Measurements from ENCODE around the gene SLC44A4. TPM values are rescaled to one million over a fixed set of nuclear protein-coding genes. Genes with fewer than 3 reads are reported as not detected.

Gene SLC44A4
- total RNA-seq, 1 experiment from 2014 or later, result 3.8 TPM

DNA sequence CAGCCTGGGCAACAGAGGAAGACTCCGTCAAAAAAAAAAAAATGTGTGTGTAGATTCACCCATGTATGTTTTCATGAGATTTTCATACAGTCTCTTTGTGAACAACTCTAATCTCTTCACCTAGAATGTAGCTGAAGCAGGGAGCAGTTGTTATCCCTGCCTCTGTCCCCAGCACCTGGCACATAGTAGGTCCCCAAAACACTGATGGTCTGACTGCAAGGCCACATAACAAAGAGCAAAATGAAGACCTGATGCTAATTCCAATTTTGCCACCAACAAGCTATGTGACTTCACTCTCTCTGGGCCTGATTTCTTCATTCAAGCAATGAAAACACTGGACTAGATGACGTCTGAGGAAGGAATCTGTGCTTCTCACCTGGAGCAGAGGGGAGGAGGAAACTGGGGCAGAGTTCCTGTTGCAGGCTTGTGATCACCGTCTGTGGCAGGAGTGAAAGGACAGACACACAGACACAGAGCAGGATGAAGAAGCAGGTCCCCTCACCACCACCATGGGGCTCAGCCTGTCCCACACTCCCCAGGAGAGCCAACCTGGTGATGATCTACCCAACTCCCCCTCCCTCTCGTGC is 4.6 kb downstream of the SLC44A4 start:
- peaks cover 11 to 37% of the 10 kb centered on the region in 2 experiments for H3K4me1 Mint-ChIP-seq
- H3K36me3 Mint-ChIP-seq (ENCODE audit: insufficient read depth in 1 of 3, low read depth in 3 of 3), result no peaks in the 10 kb centered on the region; a peak in 1 of 7 replicates
- Histone ChIP-seq H3K9me3 (ENCODE audit: control insufficient read depth, low read depth, low read length) (no peaks in the 10 kb centered on the region), H3K27ac (ENCODE audit: insufficient read length, low read depth, low read length) (no peak overlapping the region), H3K4me1 (ENCODE audit: insufficient read depth, low read length) (peaks cover 3% of the 10 kb centered on the region; the same call in 1 of the 2 replicates), H3K79me1 (ENCODE audit: insufficient read depth, low read depth, low read length, poor library complexity, severe bottlenecking) (no peaks in the 10 kb centered on the region), H3K4me2 (ENCODE audit: insufficient read depth, insufficient read length, low read length) (no peak overlapping the region), H2BK12ac (ENCODE audit: insufficient read length, low read depth, low read length) (no peak overlapping the region), H4K5ac (ENCODE audit: insufficient read length, low read depth, low read length) (no peak overlapping the region), H2BK120ac (ENCODE audit: low read depth, low read length, poor library complexity, severe bottlenecking) (no peak overlapping the region), H3K23me2 (ENCODE audit: insufficient read length, low read depth, low read length, poor library complexity, severe bottlenecking) (no peaks in the 10 kb centered on the region), H4K8ac (replicated peaks; ENCODE audit: insufficient read length, low read depth, low read length) (no peak overlapping the region), H2AK5ac (ENCODE audit: insufficient read length, low read length) (no peak overlapping the region), H2BK20ac (ENCODE audit: low read depth, low read length, poor library complexity, severe bottlenecking) (no peak overlapping the region), H3T11ph (ENCODE audit: low read length) (no peak overlapping the region), H2BK15ac (ENCODE audit: low read depth, low read length) (no peak overlapping the region), H3K56ac (ENCODE audit: insufficient read length, low read depth, low read length) (no peak overlapping the region), H4K91ac (ENCODE audit: insufficient read length, low read depth, low read length) (no peak overlapping the region), H3K23ac (ENCODE audit: insufficient read length, low read depth, low read length) (no peak overlapping the region), H2AFZ (ENCODE audit: low read length) (no peak overlapping the region), H3K18ac (ENCODE audit: insufficient read length, low read depth, low read length) (no peak overlapping the region), H3K27me3 (ENCODE audit: insufficient read depth, low read length) (no peaks in the 10 kb centered on the region), H3K9ac (ENCODE audit: extremely low read depth, insufficient read length, low read length) (no peak overlapping the region), H3K14ac (ENCODE audit: insufficient read depth, low read length) (no peak overlapping the region), H2BK5ac (ENCODE audit: insufficient read length, low read length) (no peak overlapping the region), H3K4ac (ENCODE audit: low read depth, low read length) (no peak overlapping the region), H3K79me2 (ENCODE audit: insufficient read depth, low read length) (no peaks in the 10 kb centered on the region), H4K20me1 (ENCODE audit: control insufficient read depth, insufficient read depth, insufficient read length) (no peaks in the 10 kb centered on the region)
- no peak overlapping the region for H3K4me3 Mint-ChIP-seq
- no peaks in the 10 kb centered on the region; the same call in 1 of the 2 replicates for H3K27me3 Mint-ChIP-seq (ENCODE audit: low read depth)
- no peak for DNase-seq
- no peak for TF ChIP-seq CTCF (conservative IDR thresholded peaks at IDR 0.05)
- no peak overlapping the region for H3K27ac Mint-ChIP-seq
- no CpG with 5 or more reads among the region's 4 CpGs for WGBS (ENCODE audit: extremely low coverage, insufficient read length, low lambda C conversion rate)
- no peaks in the 10 kb centered on the region for H3K9me3 Mint-ChIP-seq
